ENCODE results near the gene CHTF18.

CHTF18 gene

DNA sequence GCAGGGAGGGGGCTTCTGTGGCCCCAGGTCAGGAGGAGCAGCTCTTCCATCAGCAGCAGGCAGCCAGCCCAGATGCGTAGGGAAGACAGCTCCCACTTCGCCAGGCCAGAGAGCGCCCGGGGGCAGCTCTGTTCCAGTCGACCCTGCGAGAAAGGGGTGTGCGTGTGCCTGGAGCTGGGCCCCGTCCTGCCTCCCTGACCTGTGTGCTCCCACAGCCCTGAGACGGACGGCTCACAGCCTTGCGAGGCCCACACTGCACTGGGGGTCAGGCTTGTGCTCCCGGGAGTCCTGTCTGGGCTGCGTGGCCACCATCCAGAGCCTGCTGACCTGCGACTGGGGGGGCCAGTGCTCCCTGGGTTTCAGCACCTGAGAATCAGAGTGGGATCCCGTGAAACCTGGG lies 28.4 kb upstream of the CHTF18 start:
- Histone ChIP-seq H3K4me3 (ENCODE audit: low read depth, low read length) (no peak overlapping the region), H3K9me3 (no peaks in the 10 kb centered on the region), H3K27me3 (no peaks in the 10 kb centered on the region), H3K4me1 (no peaks in the 10 kb centered on the region), H3K36me3 (no peaks in the 10 kb centered on the region)
- DNase-seq = no peak
- TF ChIP-seq, protein P1, sequence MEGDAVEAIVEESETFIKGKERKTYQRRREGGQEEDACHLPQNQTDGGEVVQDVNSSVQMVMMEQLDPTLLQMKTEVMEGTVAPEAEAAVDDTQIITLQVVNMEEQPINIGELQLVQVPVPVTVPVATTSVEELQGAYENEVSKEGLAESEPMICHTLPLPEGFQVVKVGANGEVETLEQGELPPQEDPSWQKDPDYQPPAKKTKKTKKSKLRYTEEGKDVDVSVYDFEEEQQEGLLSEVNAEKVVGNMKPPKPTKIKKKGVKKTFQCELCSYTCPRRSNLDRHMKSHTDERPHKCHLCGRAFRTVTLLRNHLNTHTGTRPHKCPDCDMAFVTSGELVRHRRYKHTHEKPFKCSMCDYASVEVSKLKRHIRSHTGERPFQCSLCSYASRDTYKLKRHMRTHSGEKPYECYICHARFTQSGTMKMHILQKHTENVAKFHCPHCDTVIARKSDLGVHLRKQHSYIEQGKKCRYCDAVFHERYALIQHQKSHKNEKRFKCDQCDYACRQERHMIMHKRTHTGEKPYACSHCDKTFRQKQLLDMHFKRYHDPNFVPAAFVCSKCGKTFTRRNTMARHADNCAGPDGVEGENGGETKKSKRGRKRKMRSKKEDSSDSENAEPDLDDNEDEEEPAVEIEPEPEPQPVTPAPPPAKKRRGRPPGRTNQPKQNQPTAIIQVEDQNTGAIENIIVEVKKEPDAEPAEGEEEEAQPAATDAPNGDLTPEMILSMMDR (IDR thresholded peaks at IDR 0.05; ENCODE audit: low read depth, low read length) = no peak

DNA sequence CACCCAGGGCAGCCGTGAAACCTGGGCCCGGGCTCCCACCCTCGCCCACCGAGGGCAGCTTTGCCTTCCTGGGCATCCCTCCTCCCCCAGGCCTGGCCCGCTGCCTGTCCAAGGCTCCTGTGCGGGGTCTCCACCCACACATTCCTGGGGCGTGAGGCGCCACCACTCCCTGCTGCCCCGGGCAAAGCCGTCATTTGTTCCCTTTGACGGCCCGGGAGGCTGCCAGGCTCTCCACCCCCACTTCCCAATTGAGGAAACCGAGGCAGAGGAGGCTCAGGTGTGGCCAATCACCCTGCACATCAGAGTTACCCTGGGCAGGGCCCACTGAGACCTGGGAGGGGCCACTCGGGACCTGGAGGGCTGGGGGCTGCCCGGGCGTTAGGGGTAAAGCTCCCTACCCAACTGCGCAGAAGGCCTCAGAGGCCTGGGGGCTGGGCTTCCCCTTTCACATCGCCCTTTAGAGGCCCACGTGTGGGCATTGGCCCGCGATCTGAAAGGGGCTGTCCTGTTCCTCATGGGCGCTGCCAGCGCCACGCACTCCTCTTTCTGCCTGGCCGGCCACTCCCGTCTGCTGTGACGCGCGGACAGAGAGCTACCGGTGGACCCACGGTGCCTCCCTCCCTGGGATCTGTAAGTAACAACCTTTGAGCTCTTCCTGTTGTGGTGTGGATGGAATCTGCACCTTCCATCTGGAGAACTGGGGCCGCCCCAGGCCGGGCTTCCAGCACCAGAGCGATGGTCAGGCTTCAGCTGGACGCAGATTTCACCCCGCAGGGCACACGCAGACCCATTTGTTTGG lies 27.7 kb upstream of the CHTF18 start, which contains the start of gene MSLN:
MSLN (plus strand) TSS at position 190 of the 799 bp plus-strand sequence. CDS start 1,947 bp downstream, outside the sequence.
- Histone ChIP-seq H3K36me3 (no peaks in the 10 kb centered on the region), H3K27me3 (no peaks in the 10 kb centered on the region), H3K9me3 (no peaks in the 10 kb centered on the region), H3K4me3 (ENCODE audit: low read depth, low read length) (no peak within 1 kb of the TSS), H3K4me1 (no peaks in the 10 kb centered on the region)
- no peak for DNase-seq
- TF ChIP-seq, protein P1 (IDR thresholded peaks at IDR 0.05; ENCODE audit: low read depth, low read length) = no peak

DNA sequence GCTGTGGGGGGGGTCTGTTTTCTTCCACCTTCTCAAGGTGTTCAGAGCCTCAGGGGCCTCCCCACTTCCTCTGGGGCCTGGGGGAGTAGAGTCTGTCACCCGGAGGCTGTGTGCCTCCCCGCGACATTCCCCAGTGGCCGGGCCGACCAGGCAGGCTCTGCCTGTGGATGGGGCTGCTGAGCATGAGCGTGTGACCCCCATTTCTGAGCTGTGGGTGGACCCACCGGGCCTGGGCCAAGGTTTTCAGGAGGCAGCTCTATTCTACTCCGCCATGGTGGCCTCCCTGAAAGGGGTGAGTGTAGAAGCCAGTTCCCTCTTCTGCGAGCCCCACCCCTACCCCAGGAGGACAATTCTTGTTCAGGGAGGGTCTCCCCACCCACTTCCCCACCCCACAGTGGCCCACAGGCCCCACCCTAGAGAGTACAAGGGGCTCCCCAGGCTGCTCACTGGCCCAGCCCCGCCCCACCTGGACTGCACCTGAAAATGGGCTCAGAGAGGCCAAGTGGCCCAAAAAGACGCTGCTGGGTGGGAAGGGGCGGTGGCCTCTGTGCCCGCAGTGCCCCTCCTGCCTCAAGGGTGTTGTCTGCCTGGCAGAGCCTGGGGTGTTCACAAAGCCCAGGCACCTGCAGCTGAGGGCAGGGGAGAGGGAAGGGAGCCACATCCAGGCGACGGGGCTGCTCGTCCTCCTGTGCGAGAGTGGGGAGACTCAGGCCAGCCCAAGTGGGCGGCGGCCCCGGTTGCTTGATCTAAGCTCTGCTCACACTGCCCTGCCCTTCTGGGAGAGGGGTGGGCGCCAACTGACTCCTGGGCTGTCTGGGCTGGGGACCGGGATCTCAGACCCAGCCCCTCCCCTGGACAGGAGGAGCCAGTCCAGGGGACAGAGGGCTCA lies 26.6 kb upstream of the CHTF18 start:
- H3K4me3 ChIP-seq (ENCODE audit: low read depth, low read length) = no peak overlapping the region
- no peaks in the 10 kb centered on the region for H3K36me3 ChIP-seq
- TF ChIP-seq, protein P1 (IDR thresholded peaks at IDR 0.05; ENCODE audit: low read depth, low read length) = no peak
- no peaks in the 10 kb centered on the region for H3K9me3 ChIP-seq
- no peak for DNase-seq
- H3K27me3 ChIP-seq = no peaks in the 10 kb centered on the region
- H3K4me1 ChIP-seq = no peaks in the 10 kb centered on the region

DNA sequence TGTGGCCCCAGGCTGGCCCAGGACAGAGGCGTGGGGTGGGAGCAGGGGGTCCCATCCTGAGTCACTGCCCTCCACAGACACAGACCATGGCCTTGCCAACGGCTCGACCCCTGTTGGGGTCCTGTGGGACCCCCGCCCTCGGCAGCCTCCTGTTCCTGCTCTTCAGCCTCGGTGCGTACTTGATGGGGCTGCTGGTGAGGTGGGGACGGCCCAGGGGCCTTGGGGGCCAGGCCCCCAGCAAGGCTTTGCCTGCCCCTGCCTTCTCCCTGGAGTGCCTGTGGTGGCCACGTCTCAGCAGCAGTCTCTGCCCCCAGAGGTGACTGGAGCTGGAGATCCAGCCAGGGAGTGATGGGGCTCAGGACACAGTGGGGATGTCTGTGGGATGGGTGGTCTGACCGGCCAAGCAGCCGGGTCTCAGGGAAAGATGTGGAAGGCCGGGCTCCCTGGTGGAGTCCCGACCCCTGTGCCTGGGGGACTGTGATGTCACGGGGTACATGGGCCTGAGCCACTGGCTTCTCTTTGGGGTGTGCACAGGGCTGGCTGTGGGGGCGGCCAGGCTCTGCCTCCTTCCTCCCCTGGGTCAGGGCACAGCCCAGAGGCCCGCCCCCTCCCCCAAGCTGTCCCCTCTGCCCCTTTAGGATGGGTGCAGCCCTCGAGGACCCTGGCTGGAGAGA lies 25.7 kb upstream of the CHTF18 start:
- Histone ChIP-seq H3K36me3 (no peaks in the 10 kb centered on the region), H3K9me3 (no peaks in the 10 kb centered on the region), H3K4me1 (no peaks in the 10 kb centered on the region), H3K4me3 (ENCODE audit: low read depth, low read length) (no peak overlapping the region), H3K27me3 (no peaks in the 10 kb centered on the region)
- TF ChIP-seq, protein P1 (IDR thresholded peaks at IDR 0.05; ENCODE audit: low read depth, low read length) = no peak
- no peak for DNase-seq

DNA sequence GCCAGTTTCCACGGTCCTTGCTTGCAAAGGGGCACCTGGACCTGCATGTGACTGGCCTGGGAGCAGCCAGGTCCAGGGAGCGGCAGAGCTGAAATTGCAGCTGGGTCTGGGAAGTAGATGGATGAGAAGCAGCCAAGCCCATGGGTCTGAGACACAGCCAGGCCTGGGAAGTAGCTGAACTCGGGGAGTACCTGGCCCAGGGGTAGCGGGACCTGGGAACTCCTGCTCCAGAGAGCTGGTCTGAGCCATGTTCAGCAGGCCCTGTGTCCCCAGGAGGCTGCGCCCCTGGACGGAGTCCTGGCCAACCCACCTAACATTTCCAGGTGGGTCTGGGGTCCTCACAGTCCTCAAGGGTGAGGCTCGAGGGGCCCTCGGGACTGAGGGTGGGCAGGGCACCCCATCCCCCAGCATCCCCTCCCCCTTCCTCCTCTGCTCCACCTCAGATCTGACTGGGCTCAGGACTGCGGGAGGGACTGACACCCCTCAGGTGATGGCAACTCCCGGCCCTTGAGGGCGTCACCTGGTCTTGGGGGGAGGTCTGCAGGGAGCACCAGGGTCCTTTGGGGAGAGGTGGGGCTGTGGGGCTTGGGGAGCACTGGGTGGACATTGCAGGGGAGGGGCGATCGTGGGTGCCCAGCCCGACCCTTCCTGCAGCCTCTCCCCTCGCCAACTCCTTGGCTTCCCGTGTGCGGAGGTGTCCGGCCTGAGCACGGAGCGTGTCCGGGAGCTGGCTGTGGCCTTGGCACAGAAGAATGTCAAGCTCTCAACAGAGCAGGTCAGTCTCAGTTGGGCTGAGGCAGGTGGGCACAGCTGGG lies 24.8 kb upstream of the CHTF18 start:
- H3K27me3 ChIP-seq = no peaks in the 10 kb centered on the region
- H3K36me3 ChIP-seq = no peaks in the 10 kb centered on the region
- no peak for DNase-seq

More for the DNA sequence above, 24.8 kb upstream of the CHTF18 start:
- Histone ChIP-seq H3K4me3 (ENCODE audit: low read depth, low read length) (no peak overlapping the region), H3K9me3 (no peaks in the 10 kb centered on the region), H3K4me1 (no peaks in the 10 kb centered on the region)
- TF ChIP-seq, protein P1 (IDR thresholded peaks at IDR 0.05; ENCODE audit: low read depth, low read length) = no peak
